UCSD-AML1 (cell line): Measurements from ENCODE around the gene TPM4.
"Not testable (repeated sequence)": the region's sequence is repeated elsewhere in the genome, so short reads cannot be mapped to it uniquely, and the experiment has no call there.

Experiments
- DNase-seq: peaks from one replicate; lab custom pipeline; 2025; ENCODE audit not compliant: unreplicated experiment; lab: John Stamatoyannopoulos, UW

Gene TPM4

DNA sequence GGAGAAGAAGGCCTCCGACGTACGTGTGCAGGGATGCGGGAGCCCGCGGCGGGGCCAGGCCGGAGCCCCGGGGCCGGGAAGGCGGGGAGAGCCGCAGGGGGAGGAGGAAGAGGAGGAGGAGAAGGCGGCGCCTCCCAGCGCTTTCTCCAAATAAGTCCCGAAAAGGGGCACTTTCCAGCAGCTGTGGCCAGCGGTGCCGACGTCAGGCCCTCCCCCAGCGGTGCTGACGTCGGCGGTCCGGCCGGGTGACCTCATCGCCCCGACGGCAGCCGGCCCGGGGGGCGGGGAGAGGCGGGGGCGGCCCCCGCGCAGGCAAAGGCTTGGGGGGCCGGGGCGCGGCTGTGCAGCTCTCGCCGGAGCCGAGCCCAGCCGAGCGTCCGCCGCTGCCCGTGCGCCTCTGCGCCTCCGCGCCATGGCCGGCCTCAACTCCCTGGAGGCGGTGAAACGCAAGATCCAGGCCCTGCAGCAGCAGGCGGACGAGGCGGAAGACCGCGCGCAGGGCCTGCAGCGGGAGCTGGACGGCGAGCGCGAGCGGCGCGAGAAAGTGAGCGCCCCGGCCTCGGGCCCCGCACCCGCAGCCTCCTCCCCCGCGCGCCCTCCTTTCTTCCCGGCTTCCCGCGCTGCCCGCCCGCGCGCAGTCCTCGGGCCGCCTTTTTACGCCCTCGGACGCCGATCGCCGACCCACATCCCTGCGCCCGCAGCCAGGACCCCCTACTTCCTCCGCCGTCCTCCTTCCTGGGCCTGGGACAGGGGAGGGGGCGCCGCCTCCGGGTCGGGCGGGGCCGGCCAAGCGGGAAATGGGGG is at the start of gene TPM4:
TPM4 (plus strand) TSS at position 342 of the 804 bp plus-strand sequence; CDS start at position 413, 71 bp downstream.
- peak; percentile 95 for DNase-seq

DNA sequence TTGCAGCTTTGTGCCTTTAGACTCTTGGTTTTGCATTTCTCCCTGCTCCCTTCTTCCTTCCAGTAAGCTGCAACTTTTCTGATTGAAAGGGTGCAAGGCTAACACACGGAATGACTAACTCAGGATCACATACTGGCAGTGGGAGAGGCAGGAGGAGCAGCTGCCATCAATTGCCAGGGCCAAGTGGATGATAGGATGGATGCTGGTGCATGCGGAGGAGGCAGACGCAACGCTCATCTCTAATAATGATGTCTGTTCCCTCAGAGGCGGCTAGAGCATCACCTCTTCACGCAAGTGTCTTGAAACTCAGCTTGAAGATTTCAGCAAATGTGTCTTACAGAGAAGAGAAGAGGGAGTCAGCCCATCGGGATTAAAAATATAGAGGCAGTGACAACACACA is 49.5 kb upstream of the TPM4 start:
- no peak for DNase-seq

DNA sequence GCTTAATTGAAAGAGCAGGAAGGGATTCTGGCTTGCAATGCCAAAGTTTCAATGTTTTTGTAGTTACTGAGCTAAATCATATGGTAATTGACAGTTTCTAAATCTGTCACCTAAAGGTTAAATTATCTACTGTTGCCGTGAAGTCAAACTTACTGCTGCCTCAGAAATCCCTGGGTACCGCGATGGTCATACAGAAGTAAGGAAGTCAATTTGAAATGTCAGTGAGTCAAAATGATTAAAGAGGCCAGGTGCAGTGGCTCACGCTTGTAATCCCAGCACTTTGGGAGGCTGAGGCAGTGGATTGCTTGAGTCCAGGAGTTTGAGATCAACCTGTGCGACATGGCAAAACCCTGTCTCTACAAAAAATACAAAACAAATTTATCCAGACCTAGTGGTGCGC is 48.8 kb upstream of the TPM4 start:
- DNase-seq, result no peak

DNA sequence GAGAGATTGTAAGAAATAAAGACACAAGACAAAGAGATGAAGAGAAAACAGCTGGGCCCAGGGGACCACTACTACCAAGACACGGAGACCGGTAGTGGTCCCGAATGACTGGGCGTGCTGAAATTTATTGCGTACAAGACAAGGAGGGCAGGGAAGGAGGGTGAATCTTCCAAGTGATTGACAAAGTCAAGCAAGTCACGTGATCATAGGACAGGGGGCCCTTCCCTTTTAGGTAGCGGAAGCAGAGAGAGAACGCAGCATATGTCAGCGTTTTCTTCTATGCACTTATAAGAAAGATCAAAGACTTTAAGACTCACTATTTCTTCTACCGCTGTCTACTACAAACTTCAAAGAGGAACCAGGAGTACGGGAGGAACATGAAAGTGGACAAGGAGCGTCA is 46.1 kb upstream of the TPM4 start:
- not testable (repeated sequence) for DNase-seq

DNA sequence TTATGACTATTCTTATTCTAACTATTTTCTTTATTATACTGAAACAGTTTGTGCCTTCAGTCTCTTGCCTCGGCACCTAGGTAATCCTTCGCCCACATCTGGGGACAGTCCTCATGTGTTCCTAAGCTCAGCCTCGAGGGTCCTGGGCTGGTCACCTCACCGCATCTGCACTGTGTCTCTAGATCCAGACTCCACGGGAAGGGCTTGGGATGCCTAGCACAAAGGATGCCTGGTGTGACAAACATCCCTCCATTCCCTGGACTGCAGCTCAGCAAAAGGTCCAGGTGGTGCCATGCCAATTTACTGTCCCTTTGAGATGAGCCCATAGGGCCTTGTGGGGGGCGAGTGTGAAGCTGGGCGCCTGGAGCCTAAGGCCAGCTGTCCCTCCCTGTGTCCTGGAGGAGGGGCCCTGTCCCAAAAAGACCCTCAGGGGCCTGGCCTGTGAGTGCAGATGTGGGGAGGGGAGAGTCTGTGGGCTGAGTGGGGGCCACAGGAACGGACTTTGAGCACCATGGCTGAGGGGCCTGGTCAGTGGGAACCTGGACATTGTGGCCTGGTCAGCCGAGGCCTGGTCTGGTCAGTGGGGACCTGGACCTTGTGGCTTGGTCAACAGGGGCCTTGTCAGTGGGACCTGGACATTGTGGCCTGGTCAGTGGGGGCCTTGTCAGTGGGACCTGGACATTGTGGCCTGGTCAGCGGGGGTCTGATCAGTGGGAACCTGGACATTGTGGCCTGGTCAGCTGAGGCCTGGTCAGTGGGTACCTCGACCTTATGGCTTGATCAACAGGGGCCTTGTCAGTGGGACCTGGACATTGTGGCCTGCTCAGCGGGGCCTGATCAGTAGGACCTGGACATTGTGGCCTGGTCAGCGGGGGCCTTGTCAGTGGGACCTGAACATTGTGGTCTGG is 45.1 kb upstream of the TPM4 start:
- no peak for DNase-seq

DNA sequence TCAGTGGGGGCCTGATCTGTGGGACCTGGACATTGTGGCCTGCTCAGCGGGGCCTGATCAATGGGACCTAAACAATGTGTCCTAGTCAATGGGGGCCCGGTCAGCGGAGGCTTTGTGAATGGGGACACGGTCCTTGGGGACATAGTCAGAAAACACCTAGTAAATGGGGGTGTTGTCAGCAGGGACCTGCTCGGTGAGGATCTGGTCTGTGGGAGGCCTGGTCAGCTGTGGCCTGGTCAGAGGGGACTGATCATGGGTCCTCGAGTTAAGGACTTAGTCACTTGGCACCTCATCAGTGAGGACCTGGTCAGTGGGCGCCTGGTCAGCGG is 44.5 kb upstream of the TPM4 start:
- no peak for DNase-seq

DNA sequence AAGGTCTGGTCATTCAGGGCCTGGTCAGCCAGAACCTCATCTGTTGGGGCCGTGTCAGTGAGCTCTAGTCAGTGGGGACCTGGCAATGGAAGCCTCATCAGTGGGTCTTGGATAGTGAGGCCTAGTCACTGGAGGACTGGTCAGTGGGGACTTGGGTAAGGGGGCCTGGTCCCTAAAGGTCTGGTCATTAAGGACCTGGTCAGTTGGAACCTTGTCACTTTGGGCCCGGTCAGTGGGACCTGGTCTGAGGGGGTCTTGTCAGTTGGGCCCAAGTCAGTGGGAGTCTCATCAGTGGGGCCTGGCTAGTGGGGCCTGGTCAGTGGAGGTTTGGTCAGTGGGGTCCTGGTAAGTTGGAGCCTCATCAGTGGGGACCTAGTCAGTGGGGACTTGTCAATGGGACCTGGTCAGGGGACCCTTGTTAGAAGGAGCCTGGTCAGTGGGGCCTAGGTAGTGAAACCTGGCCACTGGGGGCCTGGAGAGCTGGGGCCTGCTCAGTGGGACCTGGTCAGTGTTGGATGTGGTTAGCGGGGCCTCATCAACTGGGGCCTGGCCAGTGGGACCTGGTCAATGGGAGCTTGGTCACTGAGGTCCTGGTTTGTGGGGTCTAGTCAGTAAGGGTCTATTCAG is 43.7 kb upstream of the TPM4 start:
- DNase-seq, result no peak

DNA sequence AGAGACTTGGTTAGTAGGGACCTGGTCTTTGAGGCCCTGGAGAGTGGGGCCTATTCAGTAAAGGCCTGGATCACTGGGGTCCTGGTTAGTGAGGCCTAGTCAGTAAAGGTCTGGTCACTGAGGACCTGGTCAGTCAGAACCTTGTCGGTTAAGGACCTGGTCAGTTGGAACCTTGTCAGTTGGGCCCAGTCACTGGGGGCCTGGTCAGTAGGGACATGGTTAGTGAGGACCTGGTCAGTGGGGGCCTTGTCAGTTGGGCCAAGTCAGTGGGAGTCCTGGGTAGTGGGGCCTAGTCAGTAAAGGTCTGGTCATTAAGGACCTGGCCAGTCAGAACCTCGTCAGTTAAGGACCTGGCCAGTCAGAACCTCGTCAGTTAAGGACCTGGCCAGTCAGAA is 43.2 kb upstream of the TPM4 start:
- DNase-seq, result no peak

DNA sequence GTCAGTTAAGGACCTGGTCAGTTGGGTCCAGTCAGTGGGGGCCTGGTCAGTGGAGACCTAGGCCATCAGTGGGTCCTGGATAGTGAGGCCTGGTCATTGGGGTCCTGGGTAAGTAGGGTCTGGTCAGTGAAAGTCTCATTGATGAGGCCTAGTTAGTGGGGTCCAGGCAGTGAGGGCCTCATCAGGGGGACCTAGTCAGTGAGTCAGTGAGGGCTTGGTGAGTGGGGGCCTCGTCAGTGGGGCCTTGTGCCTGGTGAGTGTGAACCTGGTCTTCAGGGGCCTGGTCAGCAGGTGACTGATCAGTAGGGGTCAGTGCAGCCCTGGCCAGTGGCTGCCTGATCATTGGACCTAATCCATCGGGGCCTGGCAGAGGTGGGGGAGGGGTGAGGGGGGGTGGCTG is 42.6 kb upstream of the TPM4 start:
- DNase-seq, result no peak

DNA sequence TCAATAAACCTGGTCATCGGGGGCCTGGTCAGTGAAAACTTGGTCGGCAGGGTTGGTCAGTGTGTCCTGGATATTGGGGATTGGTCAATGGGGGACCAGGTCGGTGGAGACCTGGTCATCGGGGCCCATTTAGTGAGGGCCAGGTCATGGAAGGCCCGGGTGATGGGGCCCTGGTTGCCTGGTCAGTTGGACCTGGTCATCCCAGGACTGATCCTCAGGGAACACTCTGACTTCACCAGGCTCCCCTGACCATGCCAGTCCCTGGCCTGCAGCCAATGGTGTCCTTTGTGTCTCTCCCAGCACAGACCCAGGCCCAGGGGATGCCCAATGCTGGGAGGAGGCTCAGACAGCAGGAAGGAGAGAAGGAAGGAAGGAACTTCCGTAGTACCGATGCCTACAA is 42.1 kb upstream of the TPM4 start:
- DNase-seq, result no peak

DNA sequence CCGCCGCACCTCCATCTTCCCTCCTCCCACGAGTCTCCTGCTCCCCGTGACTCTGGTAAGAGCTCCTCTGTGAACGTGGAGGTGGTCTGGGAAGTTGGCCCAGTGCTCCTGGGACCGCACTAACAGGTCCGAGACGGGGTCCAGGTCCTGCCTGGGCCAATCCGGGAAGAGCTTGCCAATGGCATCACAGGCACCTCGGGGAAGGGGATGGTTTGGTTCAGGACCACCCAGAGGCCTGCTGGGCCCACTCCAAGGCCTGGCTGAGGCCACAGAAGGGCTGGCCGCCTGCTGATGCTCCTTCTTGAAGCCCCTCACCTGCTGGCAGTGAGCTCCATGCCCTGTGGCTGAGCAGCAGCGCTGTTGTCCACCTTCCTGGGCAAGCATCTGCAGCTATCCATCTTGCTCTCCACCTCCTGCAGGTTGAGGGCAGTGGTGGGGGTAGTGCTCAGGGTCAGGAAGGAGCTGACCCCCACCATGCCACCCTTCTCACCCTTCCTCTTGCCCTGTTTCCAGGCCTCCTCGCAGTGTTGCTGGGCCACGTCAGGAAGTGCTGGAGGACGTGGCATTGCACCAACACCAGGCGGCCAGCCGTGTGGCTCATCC is 41.2 kb upstream of the TPM4 start:
- DNase-seq, result no peak

DNA sequence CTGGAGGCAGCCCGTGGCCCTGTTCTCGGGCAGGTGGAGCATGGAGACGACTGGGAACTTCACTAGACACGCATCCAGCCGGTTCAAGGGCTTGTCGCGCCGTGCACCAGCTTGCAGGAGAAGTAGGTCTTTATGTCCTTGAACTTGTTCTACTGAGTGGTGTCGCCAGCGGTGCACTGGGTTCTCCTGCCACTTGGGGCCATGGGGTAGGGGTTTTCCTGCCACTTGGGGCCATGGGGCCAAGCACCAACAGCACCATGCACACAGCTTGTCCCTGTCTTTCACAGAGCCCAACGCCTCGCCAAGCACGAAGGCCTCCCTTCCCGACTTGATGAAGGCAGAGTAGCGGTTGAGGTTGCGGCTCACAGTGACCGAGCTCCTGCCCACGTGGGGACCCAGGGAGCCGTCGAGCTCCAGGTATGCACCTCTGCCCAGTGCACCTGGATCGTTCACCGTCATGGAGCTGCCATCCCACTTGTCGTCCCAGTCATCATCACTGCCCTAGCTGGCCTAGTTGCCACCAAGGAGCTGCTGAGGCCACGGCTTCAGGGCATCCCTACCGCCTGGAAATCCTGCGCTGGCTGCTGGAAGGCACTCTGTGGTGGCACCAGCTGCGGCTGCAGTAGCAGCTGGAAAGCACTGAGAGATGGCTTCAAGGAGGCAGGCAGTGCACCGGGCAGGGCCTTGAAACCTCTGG is 40.5 kb upstream of the TPM4 start:
- DNase-seq, result no peak

DNA sequence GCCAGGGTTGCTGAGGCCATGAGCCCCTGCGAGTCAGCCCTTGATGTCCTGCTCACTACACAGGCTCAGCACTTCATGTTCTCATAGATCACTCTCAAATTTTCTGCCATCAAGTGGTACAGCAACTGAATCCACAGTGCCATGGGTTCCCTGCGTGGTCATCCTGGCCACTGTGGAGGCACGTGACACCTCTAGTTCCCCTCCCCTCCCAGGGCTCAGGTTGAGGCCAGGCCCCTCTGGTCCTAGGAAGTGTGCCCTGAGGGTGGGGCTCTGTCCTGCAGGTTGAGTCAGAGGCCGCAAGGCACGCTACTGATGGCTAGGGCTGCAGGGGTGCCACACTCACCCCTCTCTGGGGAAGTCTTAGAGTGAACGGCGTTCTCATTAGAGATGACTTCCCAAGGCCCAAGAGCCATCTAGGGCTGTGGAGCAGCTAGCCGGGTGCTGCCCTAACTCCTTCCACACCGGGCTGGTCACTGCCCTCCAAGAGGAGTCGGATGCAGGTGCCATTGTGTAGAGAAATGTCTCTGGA is 39.8 kb upstream of the TPM4 start:
- no peak for DNase-seq

DNA sequence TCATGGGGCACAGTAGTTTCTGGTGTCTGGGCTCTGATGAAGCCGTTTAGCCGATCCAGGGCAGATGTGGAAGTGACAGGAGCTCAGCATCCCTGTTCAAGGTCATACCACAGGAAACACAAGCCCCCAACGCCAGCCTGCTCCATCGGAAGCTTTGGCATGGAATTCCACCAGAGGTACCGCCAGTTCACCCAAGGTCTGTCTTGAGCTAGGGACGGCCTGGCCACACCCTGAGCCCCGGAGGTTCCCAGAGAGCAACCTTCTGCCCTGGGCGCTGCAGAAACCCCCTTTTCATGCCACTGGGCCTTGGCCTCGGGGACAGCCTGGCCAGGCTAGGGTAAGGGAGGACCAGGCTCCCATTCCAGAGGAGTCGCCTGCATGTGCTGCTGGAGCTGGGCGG is 39.4 kb upstream of the TPM4 start:
- DNase-seq, result no peak

DNA sequence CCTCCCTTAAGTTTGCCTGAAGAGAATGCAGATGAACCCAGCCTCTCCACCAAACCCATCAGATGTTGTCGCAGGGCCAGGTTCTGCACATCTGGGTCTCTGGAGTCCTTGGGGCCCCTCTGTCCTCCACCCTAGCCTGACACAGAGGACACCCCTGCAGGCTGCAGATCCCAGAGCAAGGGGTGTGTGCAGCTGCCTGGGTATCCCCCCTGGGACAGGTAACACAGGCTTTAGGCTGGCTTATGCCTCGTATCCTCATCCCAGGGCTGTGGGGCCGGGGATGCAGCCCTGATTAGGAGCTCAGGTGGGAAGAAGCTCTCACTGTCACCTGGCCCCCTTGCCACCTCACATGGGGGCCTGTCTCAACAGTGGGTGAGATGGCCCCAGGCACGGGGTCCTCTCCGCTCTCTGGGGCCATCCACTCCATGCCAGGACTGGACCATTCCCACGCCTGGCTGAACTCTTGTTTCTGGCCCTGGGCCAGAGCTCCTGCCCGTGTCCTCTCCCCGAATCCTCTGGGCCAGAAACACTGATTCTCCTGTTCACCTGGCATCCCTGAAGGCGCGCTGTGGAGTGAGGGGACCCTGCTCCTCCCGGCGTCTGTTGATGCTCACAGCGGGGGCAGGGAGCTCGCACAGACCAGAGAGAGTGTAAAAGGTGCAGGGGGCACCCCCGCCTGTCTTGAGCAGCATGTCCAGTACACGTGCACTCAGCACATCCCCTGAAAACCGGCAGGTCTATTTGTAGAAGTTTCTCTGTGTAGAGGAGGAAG is 38.7 kb upstream of the TPM4 start:
- DNase-seq, result no peak

DNA sequence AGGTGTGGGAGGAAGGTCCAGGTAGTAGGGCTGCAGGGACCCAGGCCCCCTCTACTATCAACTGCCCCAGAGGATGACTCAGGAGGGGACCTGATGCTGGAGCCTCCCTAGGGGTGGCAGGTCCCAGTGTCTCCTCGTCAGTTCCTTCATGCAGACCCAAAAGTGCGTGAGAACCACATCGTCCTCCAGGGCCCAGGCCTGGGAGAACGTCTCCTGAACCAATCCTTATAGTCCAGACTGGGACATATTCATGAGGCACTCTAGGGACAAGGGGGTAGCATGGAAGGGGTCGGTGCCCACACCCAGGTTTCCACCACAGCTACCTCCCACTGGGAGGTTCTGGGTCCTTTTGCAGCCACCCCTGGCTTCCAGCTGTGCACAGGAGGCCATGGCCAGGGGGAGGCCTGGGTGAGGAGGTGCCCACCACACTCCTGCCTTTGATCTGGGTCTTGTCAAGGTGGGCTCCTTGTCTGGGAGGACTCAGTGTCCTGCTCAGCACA is 38.0 kb upstream of the TPM4 start:
- DNase-seq, result no peak

DNA sequence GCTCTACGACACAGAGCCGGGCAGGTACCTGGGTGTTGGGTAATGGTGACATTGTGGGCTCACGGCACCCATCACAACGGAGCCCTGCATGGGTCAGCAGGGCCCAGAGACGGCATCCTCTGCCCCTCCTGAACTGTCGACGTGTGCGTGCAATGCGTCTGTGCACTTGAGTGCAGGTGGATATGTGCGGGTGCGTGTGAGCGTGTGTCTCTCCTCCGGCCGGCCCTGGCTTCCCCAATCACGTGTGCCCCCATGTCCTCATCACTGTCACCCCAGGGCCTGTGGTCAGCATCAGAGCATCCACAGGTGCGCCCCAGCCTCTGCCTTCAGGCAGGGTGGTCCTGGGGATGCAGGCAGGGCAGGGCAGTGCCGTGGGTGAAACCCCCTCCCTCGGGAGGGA is 37.2 kb upstream of the TPM4 start:
- DNase-seq, result no peak

DNA sequence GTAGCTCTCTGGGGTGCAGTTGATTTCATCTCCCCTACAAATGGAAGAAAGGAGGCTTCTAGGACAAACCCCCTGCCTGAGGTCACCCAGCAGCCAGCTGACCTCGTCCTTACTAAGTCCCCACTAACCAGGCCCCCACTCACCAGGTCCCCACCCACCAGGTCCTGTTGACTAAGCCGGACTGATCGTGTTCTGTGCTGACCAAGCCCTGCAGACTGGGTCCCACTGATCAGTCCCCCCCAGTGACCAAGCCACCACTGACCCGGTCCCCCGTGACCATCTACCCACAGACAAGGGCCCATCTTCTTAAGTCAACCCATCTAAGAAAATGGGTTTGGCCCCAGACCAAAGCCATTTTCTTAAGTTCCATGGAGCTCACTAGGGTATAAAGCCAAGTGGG is 36.8 kb upstream of the TPM4 start:
- no peak for DNase-seq

DNA sequence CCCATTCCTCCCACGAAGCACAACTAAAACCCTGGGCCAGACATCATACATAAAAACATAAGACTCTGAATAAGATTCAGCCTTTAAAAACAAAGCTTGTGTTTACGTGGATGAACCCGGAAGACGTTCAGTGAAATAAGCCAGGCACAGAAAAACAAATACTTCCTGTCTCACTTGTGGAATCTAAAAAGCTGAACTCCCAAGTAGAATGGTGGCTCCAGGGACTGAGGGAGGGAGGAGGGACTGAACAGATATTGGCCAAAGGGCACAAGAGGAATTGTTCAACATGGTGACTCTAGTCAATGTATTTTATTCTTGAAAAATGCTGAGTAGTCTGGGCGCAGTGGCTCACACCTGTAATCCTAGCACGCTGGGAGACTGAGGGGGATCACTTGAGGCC is 35.7 kb upstream of the TPM4 start:
- DNase-seq, result no peak
